Smooth muscle cell (in vitro differentiated cells): Measurements from ENCODE around the gene SLC9A9. TPM values are rescaled to one million over a fixed set of nuclear protein-coding genes. Genes with fewer than 3 reads are reported as not detected.

Experiments
- DNase-seq: peaks from one replicate; lab custom pipeline; 2025; ENCODE audit not compliant: unreplicated experiment; lab: John Stamatoyannopoulos, UW
- H2AFZ ChIP-seq: fragments of 200-600 bp; sonication (generic); 2 replicates; pipeline ENCODE4 v1.6.0; 2016; ENCODE audit warnings: antibody characterized with exemption, low read depth, mild to moderate bottlenecking
- H3F3A ChIP-seq: fragments of 200-600 bp; sonication (generic); 2 replicates; pipeline ENCODE4 v1.6.0; 2017; ENCODE audit warnings: antibody characterized with exemption, low read depth
- H3K27ac ChIP-seq: fragments of 200-600 bp; sonication (generic); 2 replicates; pipeline ENCODE4 v1.5.1; 2016; ENCODE audit warnings: low read depth, mild to moderate bottlenecking
- H3K27me3 ChIP-seq: fragments of 200-600 bp; sonication (generic); 2 replicates; pipeline ENCODE4 v1.6.1; 2016; ENCODE audit warnings: low read depth, mild to moderate bottlenecking
- H3K36me3 ChIP-seq: fragments of 200-600 bp; sonication (generic); 2 replicates; pipeline ENCODE4 v1.5.1; 2016; ENCODE audit warnings: low read depth
- H3K4me1 ChIP-seq: fragments of 200-600 bp; sonication (generic); 2 replicates; pipeline ENCODE4 v1.5.1; 2016; ENCODE audit warnings: low read depth
- H3K4me2 ChIP-seq: fragments of 200-600 bp; sonication (generic); 2 replicates; pipeline ENCODE4 v1.6.0; 2016; ENCODE audit warnings: mild to moderate bottlenecking
- H3K4me3 ChIP-seq: fragments of 200-600 bp; sonication (generic); 2 replicates; pipeline ENCODE4 v1.5.1; 2016; ENCODE audit warnings: mild to moderate bottlenecking
- H3K79me2 ChIP-seq: fragments of 200-600 bp; sonication (generic); 2 replicates; pipeline ENCODE4 v1.6.0; 2016; ENCODE audit warnings: low read depth, mild to moderate bottlenecking
- H3K9ac ChIP-seq: fragments of 200-600 bp; sonication (generic); 2 replicates; pipeline ENCODE4 v1.6.0; 2016; ENCODE audit warnings: low read depth
- H3K9me3 ChIP-seq: fragments of 200-600 bp; sonication (generic); replicated peaks from 2 replicates; pipeline ENCODE4 v1.5.1; 2016; ENCODE audit warnings: low read depth
- H4K20me1 ChIP-seq: fragments of 200-600 bp; sonication (generic); 2 replicates; pipeline ENCODE4 v1.6.0; 2016; ENCODE audit warnings: low read depth
- CTCF ChIP-seq: fragments of 200-600 bp; sonication (generic); IDR thresholded peaks from 2 replicates; pipeline ENCODE4 v1.5.1; 2017; ENCODE audit warnings: borderline replicate concordance, mild to moderate bottlenecking, antibody characterized with exemption; ENCODE audit not compliant: insufficient read depth, poor library complexity, severe bottlenecking
- WGBS: methylation state at CpG from one replicate; pipeline ENCODE4 v1.1.7; 2016; ENCODE audit warnings: low lambda C conversion rate; 5-methylcytosine and 5-hydroxymethylcytosine counted together
- polyA plus RNA-seq: library from polyadenylated mRNA; unstranded; fragments of >200 nt; fragmentation: Nextera tagmentation; extraction: Ambion mirVana; gene quantifications from 2 replicates; pipeline ENCODE4 v1.2.1, GENCODE V29; 2016
- total RNA-seq: library from RNA; depleted of rRNA; stranded (reverse); fragments of >200 nt; gene quantifications from 2 replicates; pipeline ENCODE4 v1.2.3, GENCODE V29; 2014

SLC9A9 gene
- total and polyA plus RNA-seq, 2 experiments from 2014 or later = 4.0 to 8.9 TPM

DNA sequence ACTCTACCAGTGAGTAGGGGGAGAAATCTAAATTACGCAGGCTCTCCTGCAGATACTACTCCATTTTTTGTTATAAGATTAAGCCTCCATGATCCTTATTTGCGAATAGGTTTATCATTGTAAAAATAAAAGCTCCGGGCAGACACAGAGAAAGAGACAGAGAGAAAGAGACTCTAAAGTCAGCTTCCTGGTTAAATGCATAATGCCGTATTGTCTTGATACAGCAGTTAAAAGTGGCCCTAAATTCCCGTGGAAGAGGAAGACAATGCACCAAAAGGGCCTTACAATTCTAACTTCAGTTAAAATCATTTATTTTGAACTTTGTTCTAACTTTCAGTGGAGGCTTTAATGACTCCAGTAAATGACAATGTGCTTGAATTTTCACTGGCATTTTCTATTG, 98.3 kb downstream of the SLC9A9 start:
- TF ChIP-seq CTCF = no peak
- Histone ChIP-seq H3K36me3 (no peaks in the 10 kb centered on the region), H3K9me3 (no peaks in the 10 kb centered on the region), H3K4me3 (no peak overlapping the region), H3K9ac (no peak overlapping the region), H3K27me3 (no peaks in the 10 kb centered on the region), H3F3A (no peaks in the 10 kb centered on the region), H2AFZ (no peak overlapping the region), H3K4me2 (no peak overlapping the region), H3K27ac (no peak overlapping the region), H3K79me2 (no peaks in the 10 kb centered on the region), H3K4me1 (peaks cover 27% of the 10 kb centered on the region), H4K20me1 (no peaks in the 10 kb centered on the region)
- DNase-seq = no peak
- 87% methylated on average over 5 of the region's 5 CpGs for WGBS

GRCh38 chr3:143737065-143737464, 111.2 kb downstream of the SLC9A9 start:
- TF ChIP-seq CTCF = no peak
- Histone ChIP-seq H3K79me2 (no peaks in the 10 kb centered on the region), H3K4me3 (no peak overlapping the region), H3K4me2 (no peak overlapping the region), H4K20me1 (no peaks in the 10 kb centered on the region), H3K9ac (no peak overlapping the region), H3K27me3 (no peaks in the 10 kb centered on the region), H3K4me1 (no peaks in the 10 kb centered on the region), H3K36me3 (no peaks in the 10 kb centered on the region), H3K9me3 (no peaks in the 10 kb centered on the region), H2AFZ (no peak overlapping the region), H3F3A (no peaks in the 10 kb centered on the region), H3K27ac (no peak overlapping the region)
- 92% methylated on average over 2 of the region's 2 CpGs for WGBS
- DNase-seq = no peak

- Histone ChIP-seq H3K27me3 (no peaks in the 10 kb centered on the region), H3K27ac (no peak overlapping the region), H2AFZ (no peak overlapping the region), H3K4me2 (no peak overlapping the region), H3K36me3 (no peaks in the 10 kb centered on the region), H3F3A (no peaks in the 10 kb centered on the region), H3K4me1 (no peaks in the 10 kb centered on the region), H3K4me3 (no peak overlapping the region), H4K20me1 (no peaks in the 10 kb centered on the region), H3K79me2 (no peaks in the 10 kb centered on the region), H3K9ac (no peak overlapping the region), H3K9me3 (no peaks in the 10 kb centered on the region)
- WGBS = 69% methylated on average over 5 of the region's 5 CpGs
- no peak for DNase-seq
- TF ChIP-seq CTCF = no peak
Measured at GRCh38 chr3:143736205-143736997, 111.9 kb downstream of the SLC9A9 start.

DNA sequence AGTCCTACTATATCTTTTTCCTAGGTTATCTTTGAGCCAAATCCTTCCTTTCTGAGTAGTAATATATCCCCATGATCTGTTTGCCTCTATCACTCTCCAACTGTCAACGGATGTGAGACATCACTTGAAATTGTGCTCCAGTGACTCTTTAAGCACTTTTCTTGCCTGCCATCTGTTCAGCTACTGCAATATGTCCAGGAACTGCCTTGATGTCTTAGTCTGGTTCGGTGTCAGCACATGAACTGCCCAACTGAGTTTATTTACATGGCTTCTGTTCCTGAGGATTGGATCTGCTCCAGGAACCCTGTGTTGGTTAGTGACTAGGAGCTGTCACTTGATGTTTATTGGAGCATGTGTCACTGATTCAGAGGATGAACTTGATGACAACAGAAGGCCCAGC, 116.5 kb downstream of the SLC9A9 start:
- no peak overlapping the region for H3K4me3 ChIP-seq
- H4K20me1 ChIP-seq = no peaks in the 10 kb centered on the region
- H2AFZ ChIP-seq = no peak overlapping the region
- DNase-seq = no peak
- no peak overlapping the region for H3K9ac ChIP-seq
- no peaks in the 10 kb centered on the region for H3K27me3 ChIP-seq
- no peak overlapping the region for H3K4me2 ChIP-seq
- TF ChIP-seq CTCF = no peak
- no peaks in the 10 kb centered on the region for H3K4me1 ChIP-seq
- no peak overlapping the region for H3K27ac ChIP-seq
- H3F3A ChIP-seq = no peaks in the 10 kb centered on the region
- no peaks in the 10 kb centered on the region for H3K79me2 ChIP-seq
- WGBS = 78% methylated on average over 2 of the region's 2 CpGs
- H3K36me3 ChIP-seq = no peaks in the 10 kb centered on the region
- no peaks in the 10 kb centered on the region for H3K9me3 ChIP-seq
